GM21737 (cell line): ENCODE measurements around the gene BTBD9.

Experiments used
- ATAC-seq: cut with Tn5 transposase; IDR thresholded peaks from one replicate; pipeline ENCODE4 v1.9.1; 2021; ENCODE audit warnings: mild to moderate bottlenecking, moderate library complexity; ENCODE audit not compliant: unreplicated experiment

The BTBD9 gene

DNA sequence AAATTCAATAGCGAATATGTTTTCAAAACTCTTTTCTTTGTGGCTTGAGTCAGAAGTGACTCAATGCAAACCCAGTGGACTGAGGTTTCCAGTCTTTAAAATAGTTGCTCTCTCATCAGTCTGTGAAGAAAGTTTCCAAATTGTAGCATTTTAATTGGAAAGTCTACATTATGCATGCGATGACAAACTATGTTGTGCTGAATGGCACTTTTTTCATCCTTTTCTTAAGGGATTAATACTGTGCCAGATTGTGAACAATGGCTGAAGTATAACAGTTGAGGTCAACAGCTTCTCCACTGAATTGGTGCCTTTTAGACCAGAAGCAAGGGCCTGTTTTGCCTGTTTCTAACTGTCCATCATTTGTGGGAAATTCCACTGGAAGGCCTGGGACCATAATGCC is 377.1 kb downstream of the BTBD9 start:
- ATAC-seq: no peak

DNA sequence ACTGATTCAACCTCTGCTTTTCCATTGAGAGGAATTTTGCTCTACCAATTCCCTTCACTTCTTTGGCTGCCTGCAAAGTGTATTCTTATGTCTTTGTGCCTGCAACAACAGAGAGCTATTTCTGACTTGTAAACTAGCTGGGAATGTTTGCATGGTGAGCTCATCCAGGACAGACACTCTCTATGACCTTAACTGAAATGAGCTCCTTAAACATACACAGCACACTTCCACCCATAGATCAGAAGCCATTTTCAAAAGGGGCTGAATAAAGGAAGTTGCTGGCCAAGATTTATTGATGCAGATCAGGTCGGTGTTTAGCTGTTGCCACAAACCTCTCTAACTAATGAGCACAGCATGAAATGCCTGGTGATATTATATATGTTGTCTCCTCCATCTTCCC is 377.7 kb downstream of the BTBD9 start:
- no peak for ATAC-seq

DNA sequence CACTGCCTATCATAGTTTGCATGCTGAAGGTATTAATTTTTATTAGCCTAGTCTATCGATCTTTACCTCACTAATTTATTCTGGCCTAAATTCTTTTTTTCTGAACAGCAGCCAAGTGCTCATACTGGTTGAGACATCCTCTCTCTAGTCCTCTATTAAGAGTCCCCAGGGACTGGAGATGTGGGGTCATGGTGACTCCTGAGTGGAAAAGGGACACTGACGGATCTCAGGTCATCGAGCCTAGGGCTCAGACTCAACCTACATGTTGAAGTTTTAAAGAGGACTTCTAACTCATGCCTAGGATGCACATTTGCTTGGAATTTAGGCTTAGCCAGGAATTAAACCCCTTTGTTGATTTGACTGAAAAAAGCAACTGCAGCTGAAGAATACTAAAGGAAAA is 378.1 kb downstream of the BTBD9 start:
- no peak for ATAC-seq

DNA sequence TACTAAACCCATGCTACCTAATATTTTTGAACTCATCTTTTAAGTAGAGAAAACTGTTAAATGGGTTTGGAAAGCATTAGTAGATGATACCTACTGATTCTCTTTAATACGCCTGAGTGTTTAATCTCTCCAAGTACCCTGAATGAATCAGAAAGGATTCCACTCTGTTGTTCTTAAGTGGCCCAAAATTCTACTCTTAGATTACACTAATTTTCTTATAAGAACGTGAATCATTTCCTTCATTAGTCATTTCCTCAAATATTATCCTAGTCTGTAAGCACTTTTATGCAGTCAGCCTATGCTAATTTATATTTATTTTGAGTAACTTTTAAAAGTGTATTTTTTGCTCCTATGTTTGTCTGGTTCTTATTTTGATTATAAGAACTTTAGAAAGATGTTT is 380.0 kb downstream of the BTBD9 start:
- no peak for ATAC-seq

DNA sequence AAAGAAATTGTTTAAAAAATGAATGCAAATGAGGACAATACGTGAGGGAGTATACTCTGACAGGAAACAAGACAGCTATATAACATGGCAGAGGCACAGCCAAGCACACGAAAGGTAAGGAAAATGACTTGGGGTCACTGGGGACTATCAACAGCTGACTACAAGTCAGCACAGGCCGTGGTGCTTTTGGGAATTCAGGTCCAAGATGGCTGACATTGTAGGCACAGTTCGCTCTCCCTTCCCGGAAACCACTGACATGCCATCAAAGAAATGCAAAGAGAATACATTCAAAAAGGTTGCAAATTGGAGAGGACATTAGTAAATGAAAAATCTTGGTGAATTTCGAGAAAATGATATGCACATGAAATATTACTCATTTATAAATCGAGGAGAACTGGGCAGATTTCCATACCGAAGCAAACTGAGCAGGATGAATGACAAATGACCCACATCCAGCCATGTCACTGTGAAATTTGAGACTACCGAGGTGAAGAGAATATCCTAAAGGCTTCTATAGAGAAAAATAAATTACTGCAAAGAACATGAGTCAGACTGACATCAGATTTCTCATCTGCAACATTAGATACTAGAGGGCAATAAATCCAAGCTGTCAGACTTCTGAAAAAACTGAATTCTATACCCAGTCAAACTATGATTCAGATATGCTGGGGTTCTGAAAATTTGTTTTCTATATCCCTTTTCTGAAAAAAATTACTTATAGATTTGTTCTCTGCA is 391.1 kb downstream of the BTBD9 start:
- ATAC-seq: no peak

DNA sequence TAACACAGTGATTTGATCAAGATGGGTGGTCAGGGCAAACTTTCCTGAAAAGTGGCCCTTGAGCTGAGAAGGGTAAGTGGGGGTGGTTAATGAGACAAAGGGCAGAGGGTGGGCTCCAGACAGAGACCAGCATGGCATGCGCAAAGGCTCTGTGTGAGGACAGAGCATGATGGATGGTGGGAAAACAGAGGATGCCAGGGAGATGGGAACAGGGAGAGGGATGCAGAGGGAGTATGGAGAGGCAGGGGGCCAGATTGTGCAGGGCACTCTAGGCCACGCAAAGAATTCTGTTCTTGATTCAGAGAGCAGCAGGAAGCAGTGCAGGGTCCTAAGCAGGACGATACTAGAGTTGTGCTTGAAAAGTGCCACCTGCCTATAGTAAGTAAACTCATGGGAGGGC is 394.4 kb downstream of the BTBD9 start:
- no peak for ATAC-seq

DNA sequence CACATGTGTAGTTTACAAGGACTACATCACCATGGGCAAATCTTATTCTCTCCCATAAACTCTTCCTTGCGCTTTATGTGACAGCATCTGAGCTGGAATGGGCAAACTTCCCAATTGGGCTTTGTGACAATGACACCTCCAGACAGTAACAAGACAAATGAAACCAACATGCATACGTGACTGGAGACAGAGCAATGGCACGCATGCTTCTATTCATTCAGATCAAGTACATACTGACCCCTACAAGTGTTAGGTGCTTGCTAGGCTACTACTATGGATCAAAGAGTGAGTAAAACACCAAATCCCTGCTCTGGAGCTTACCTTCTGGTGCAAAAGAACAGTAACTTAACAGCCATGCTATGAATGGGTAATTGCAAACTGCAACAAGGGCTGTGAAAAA is 394.9 kb downstream of the BTBD9 start:
- ATAC-seq: no peak

DNA sequence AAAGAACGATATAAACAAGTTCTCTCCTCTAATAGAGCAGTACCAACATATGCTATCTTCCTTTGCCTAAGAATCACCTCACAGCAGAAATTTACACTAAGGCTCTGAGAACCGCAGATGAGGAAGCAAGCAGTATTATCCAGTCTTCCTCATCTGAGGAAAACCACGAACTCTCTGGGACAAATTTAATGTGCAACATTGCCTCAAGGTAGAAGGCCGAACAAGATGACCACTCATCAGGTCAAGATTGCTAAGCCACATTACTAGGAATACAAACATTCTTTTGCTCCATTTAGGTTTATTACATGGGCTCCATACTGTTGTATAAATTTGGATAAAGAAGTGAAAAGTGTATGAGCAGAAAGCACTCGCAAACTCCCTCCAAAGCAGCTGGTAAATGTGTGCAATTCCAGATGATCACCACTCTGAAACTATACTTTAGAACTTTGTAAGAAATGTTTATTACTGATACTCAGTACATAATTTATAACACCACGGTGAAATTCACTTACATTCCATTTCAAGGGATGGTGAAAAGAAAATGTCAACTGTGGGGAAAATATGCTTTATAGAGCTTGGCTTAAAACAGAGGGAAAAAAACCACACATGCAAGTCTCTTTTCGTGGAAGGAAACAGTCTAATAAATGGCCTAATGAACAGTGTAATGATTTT is 398.4 kb downstream of the BTBD9 start:
- ATAC-seq: no peak

DNA sequence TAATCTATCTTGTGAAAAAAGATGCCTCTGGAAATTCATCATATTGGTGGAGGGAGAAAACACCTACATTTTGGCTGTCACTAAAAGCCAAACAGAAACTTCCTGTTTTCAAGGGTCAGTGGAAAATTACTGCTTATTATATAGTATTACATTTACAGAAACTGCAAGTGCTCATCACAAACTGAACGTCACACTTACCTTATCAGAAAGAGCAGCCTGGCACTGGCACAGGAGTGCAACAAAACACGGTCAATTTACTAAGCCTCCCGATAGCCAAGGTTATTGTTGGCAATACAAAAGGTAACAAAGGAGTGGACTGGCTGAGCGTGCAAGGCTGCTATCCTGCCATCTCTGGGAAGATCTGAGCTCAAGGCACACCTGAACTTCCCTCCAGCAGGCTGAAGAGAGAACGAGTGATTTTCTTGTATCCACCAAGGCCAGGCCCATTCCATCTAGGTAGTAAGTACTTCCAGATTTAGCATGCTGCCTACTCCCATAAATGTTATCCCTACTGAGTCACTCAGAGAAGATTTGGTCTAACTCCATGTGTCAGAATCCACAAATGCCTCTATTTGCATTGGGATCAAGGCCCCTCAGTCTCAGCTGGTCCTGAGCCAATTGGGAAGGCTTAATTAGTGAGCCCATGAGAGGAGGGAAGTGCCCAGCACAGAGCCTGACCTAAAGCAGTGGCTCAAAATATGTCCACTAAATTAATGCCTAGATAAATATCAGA is 399.8 kb downstream of the BTBD9 start:
- ATAC-seq: no peak

DNA sequence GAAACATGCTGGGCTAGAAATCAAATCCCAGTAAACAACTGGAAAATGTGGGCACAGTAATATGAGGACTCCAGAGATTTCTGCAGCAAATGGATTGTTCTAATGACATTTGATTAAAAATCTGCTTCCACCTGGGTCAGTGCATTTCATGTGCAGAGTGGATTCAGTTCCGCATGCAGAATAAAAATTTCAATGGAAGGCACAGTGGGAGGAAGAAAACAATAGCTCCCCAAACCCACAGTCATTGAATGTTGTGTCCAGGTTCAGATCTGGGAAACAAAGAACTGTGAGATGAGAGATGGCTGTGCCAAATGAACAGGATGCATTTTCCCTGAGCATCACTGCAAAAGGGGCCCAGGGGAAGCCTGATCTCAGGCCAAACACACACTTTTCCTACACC is 403.1 kb downstream of the BTBD9 start:
- ATAC-seq: no peak

DNA sequence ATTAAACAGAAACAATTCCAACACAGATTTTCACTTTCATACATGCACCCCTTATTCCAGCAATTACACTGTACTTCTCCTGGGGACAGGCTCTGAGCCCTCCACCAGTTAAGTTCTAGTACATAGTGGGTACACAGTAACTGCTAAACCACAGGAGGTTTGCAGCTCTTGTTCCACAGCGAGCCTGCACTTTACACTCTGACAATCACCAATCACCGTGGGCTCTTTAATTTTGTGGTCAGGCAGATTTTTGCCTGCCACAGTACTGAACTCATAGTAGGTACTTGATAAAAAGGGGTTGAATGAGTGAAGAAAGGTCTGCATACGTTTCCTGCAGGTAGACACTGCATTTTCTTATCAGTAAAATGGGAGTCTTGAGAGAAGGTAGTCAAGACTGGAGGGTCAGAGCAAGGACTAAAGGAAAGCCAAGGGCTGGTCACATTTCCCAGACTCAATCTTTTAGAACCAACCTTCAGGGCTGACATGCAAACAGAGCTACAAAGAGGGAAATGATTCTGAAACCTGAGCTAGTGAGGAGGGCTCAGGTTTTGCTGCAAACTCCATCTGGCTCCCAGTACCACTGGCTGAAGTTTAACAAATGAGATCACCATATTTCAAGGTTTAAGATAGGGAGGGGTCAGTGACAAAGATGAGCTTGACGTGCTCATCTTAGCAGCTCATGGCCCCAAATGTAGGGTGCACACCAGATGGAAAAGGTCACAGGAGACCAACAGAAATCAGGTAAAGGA is 404.6 kb downstream of the BTBD9 start:
- ATAC-seq: peak; percentile 78

DNA sequence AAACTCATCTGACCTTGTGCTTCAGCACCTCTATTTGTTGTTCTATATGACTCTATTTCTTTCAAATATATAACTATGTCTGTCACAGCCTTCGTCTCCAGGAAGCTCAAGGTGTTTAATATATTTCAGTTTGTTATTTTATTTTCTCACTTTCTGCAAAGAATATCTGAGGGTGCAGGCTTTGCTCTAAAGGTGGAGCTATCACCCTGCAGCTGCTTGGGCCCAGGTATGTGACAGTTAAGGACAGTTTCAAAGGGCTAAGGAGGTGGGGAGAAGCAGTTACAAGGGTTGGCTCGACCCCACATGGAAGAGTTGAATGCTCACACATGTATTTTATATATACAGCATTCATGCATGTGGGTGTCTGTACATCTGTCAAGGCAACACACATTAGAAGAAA is 405.6 kb downstream of the BTBD9 start:
- ATAC-seq: no peak

DNA sequence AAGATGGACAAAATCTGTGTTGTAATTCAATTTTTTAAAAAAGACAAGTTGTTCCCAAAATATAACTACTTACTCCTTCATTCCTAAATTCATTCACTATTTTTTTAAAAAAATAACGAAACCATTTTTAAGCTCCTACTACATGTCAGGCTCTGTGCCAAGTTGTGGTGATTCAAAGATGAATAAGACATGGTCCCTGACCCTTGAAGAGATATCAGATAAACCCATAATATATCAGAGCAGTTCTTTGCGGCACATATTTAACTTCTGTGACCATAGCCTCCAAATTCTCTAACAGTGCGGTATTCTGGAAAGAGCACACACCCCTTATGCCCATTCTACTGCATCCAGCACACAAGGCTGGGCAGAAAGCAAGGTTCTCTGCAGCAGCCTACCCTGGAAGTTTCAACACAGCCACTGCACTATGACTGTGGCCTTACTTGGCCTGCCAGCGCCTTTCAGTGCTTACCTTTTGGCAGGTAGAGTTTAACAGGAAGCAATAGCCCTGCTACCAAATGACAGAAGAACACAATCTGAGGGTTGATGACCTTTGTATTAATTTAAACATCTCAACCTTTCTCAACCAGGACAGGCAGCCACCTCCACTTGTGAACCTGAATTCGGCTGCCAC is 406.5 kb downstream of the BTBD9 start:
- ATAC-seq: no peak

DNA sequence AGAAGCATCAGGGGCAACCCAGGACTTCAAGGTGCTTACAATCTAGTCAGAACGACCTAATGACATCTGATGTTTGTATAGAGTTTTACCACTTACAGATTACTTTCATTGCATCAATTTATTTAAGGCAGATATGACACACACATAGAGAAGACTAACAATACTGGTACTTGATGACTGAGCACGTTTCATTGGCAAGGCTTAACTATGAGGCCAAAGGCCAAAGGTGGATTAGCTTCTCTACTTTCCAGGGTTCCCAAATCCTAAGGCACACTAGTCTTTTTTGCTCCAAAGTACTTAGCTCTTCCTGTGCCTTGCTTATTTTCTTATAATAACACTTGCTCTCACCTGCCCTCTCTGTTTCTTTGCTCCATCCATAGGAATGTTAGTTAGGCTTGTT is 414.0 kb downstream of the BTBD9 start:
- ATAC-seq: no peak

DNA sequence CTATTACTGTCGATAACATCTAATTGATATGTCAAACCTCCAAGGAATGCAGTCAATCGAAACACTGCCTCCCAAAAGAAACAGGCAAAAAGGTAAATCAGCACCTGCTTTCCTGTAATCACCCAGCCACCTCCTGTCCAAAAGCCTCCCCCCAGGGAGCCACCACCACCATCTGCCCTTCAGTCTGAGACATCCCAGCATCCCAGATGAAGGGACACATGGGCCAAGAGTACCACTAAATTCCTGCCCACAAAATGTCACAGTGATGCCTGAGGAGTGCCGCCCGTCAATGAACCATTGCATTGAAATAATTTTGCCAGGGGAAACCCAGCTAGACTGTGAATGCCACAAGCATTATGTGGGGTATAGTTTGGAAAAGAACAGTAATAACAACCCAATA is 418.5 kb downstream of the BTBD9 start:
- ATAC-seq: no peak

DNA sequence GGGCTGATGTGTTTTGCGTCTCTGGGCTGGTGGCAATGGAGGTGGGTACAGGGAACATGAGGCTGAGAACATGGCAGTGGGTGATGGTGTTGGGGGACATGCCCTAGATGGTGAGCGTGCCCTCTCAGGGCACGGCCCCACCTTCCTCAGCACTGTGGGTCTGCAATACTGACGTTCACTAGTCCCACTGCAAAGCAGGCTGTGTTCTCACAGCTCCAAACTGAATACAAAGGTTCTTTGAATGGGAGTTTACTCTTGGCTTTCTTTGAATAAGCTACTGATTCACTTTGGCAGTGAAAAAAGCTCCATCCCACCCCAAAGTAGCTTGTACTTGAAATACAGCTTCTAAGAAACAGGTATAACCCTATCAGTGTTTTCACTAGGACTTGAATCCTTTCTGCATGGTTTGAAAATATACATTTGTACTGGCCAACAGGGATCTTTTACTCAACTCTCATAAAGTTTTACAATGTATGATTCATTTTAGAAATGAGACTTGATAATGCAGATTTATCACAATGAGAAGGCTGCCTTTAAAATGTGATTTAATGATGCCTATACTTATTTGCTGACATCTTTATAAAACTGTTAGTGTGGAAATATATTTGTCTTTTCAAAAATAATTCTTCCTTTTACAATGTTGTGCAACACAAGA is 419.5 kb downstream of the BTBD9 start:
- no peak for ATAC-seq

DNA sequence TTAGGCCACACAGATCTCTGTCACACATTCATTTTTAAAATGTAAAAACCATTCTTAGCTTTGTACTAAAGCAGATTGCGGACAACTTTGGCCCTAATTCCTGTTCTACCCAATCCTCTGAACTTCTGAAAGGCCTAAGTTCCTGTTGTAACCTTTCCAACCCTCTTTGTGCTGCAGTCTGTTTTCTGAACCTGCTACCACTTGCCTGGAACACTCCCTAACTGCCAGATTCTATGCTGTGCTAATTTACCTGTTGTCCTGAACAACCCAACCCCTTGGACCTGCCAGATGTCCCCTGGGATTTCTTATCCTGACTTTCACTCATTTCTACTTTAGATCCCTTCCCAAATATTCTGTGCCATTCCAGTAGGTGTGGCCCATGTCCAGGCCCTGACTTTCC is 421.5 kb downstream of the BTBD9 start:
- no peak for ATAC-seq

DNA sequence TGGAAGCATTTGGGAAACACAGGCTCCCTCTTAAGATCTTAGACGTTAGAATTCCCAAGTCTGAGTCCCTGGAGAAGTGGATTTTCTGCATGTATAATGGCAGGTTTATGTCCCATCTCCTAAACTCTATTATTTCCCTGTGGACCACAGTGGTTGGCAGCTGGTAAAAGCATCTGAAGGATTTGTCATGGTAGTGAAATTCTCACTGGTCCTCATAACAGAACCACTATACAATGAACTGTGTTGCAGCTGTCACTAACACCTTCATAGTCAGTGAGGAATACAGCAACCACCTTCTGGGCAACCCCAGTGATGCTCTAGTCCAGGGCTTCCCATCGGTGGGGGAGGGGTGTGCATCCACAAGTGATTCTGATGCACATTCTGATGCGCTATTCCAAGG is 423.3 kb downstream of the BTBD9 start:
- ATAC-seq: no peak

DNA sequence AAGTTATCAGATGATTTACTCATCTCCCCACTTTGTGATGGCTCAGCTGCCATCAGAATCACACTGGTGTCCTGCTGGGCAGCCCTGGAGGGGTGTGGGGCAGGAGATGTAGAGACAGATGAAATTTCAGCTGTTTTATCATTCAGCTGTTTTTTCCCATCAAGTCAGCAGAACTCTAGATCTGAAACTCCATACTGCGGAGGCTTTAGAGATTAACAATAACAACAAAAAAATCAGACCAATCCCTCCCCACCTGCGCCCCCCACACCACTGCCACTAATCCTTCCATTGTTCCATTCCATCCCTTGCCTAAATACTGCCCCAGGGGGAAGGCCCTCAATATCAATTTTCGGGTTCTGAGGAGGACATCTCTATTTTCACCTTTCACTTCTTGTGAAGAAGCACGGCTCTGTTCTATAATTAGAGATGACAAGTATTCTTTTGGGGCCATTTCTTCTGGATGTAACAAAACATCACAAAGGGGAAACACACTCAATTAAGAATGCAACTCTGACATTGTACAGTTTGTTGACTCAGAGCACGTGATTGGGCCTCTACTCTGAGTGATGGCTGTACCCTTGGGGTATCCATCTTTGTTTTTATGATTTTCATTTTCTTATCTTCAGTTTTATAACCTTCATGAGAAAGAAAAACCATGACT is 423.9 kb downstream of the BTBD9 start:
- ATAC-seq: no peak

DNA sequence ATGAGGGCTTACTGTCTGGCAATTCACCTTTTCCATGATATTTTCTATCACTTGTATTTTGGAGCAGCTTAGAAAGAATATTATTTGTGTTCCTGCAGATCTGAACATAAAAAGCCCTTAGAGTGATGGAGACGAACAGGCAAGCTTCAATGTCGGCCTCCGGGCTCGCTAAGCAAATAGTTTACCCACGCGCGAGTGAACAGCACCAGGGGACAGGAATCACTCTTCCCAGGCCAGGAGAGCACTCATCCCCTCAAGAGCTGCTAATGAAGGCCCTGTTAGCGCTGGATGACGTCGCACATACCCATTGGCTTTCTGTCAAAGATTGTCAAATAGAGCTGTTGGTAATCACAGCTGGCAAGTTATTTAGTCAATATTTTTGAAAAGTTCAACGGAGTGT is 424.5 kb downstream of the BTBD9 start:
- no peak for ATAC-seq
